Measurements from ENCODE around the gene GRB10. TPM values are rescaled to one million over a fixed set of nuclear protein-coding genes. Genes with fewer than 3 reads are reported as not detected.

GRB10 gene
- total RNA-seq, 1 experiment from 2014 or later = 47.9 TPM

DNA sequence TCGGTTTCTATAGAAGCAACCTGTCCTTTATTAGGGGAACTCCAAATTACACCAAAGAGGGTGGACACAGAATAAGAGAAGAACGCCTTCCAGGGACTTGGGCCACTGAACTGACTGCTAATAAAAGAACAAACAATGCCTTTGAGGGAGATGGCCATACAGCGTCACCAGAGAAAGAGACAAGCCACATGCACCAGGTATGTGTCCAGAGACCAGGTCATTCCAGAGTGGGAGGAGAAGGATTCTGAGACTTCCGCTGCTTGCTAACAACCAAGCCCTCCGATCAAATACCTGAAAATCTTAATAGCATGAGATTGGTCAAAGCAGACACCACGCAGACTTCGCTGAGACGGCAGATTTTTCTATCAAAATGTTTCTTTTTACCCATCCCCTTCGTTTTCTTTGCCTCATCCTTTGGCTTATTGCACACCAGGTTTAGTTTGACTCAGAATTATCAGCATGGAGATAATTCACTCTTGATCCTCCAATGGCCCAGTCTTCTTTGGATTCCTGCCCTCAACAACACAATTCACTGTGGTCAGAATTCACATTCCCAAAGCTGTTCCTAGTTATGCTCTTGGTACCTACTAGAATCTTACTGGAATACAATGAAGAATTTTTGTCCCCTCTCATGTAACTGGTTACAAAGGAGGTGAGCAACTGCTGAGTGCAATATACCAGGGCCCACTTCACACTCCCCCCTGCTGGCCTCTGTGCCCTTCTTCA, 130.1 kb downstream of the GRB10 start:
- Histone ChIP-seq H3K4me1 (replicated peaks; ENCODE audit: insufficient read depth) (no peaks in the 10 kb centered on the region), H3K9me3 (ENCODE audit: insufficient read depth, low read depth) (no peaks in the 10 kb centered on the region), H3K4me3 (no peak overlapping the region), H3K27ac (no peak overlapping the region), H3K27me3 (ENCODE audit: insufficient read depth, low read depth) (no peaks in the 10 kb centered on the region), H3K9me2 (ENCODE audit: insufficient read depth) (no peaks in the 10 kb centered on the region), H2AFZ (no peak overlapping the region), H3F3A (ENCODE audit: insufficient read depth, low read depth) (no peaks in the 10 kb centered on the region), H3K36me3 (ENCODE audit: low read depth) (no peaks in the 10 kb centered on the region), H3K4me2 (no peak overlapping the region), H3K79me2 (ENCODE audit: low read depth) (no peaks in the 10 kb centered on the region), H4K20me1 (ENCODE audit: insufficient read depth) (peaks cover 24% of the 10 kb centered on the region)
- no TSS peak for BruUV-seq (replicated peaks)
- POLR2A ChIA-PET (ENCODE audit: unreplicated experiment) = no interaction called here
- intact Hi-C loops (cut with micrococcal nuclease; ENCODE audit: unreplicated experiment) = no loop called here
- TF ChIP-seq EZH2 (IDR thresholded peaks at IDR 0.05; ENCODE audit: low read depth) = no peak
- TF ChIP-seq, protein P1, sequence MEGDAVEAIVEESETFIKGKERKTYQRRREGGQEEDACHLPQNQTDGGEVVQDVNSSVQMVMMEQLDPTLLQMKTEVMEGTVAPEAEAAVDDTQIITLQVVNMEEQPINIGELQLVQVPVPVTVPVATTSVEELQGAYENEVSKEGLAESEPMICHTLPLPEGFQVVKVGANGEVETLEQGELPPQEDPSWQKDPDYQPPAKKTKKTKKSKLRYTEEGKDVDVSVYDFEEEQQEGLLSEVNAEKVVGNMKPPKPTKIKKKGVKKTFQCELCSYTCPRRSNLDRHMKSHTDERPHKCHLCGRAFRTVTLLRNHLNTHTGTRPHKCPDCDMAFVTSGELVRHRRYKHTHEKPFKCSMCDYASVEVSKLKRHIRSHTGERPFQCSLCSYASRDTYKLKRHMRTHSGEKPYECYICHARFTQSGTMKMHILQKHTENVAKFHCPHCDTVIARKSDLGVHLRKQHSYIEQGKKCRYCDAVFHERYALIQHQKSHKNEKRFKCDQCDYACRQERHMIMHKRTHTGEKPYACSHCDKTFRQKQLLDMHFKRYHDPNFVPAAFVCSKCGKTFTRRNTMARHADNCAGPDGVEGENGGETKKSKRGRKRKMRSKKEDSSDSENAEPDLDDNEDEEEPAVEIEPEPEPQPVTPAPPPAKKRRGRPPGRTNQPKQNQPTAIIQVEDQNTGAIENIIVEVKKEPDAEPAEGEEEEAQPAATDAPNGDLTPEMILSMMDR (conservative IDR thresholded peaks at IDR 0.05) = no peak
- DNase-seq = no peak
- CTCF ChIA-PET = no interaction called here

DNA sequence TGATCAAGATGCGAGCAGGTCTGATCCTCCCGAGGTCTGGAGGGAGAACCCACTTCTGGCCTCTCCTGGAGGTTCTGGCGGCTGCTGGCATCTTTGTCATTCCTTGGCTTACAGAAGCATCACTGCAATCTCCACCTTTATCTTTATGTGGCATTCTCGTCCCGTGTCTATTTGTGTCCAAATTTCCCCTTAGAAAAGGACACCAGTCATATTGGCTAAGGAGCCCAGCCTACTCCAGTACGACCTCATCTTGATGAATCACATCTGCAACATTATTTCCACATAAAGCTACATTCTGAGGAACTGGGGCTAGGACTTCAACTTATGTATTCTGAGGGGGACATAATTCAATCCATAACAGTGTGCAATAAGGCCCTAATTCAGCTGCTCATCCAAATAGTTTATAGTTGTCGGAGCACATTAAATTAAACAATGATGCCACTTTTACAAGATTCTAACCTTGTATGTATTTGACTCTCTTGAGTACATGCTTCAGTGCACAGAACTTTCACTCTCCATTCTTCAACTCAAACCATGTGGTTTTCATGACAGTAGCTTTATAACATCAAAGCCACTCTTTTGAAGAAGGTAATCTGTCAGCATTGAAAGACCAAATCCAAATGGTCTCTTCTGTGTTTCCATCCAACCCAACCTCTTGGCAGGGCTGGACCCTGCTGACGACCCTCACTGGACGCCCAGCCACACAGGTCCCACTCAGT, 131.3 kb downstream of the GRB10 start:
- H3K9me2 ChIP-seq (ENCODE audit: insufficient read depth) = no peaks in the 10 kb centered on the region
- no peaks in the 10 kb centered on the region for H3K4me1 ChIP-seq (replicated peaks; ENCODE audit: insufficient read depth)
- TF ChIP-seq, protein P1 (conservative IDR thresholded peaks at IDR 0.05) = no peak
- TF ChIP-seq EZH2 (IDR thresholded peaks at IDR 0.05; ENCODE audit: low read depth) = no peak
- H3K4me3 ChIP-seq = no peak overlapping the region
- no peaks in the 10 kb centered on the region for H3K9me3 ChIP-seq (ENCODE audit: insufficient read depth, low read depth)
- H3K27ac ChIP-seq = no peak overlapping the region
- CTCF ChIA-PET = no interaction called here
- peaks cover 22% of the 10 kb centered on the region for H4K20me1 ChIP-seq (ENCODE audit: insufficient read depth)
- no peaks in the 10 kb centered on the region for H3K27me3 ChIP-seq (ENCODE audit: insufficient read depth, low read depth)
- no peaks in the 10 kb centered on the region for H3K79me2 ChIP-seq (ENCODE audit: low read depth)
- no peak overlapping the region for H2AFZ ChIP-seq
- H3K4me2 ChIP-seq = no peak overlapping the region
- POLR2A ChIA-PET (ENCODE audit: unreplicated experiment) = no interaction called here
- no TSS peak for BruUV-seq (replicated peaks)
- H3K36me3 ChIP-seq (ENCODE audit: low read depth) = no peaks in the 10 kb centered on the region
- no peaks in the 10 kb centered on the region for H3F3A ChIP-seq (ENCODE audit: insufficient read depth, low read depth)
- no peak for DNase-seq
- intact Hi-C loops (cut with micrococcal nuclease; ENCODE audit: unreplicated experiment) = no loop called here

GRCh38 chr7:50650057-50650664, 132.5 kb downstream of the GRB10 start:
- H4K20me1 ChIP-seq (ENCODE audit: insufficient read depth) = peaks cover 24% of the 10 kb centered on the region
- ChIA-PET CTCF (no interaction called here), POLR2A (ENCODE audit: unreplicated experiment) (no interaction called here)
- no peaks in the 10 kb centered on the region for H3K79me2 ChIP-seq (ENCODE audit: low read depth)
- no peaks in the 10 kb centered on the region for H3K9me3 ChIP-seq (ENCODE audit: insufficient read depth, low read depth)
- no peak overlapping the region for H3K4me3 ChIP-seq
- no peak overlapping the region for H2AFZ ChIP-seq
- no peaks in the 10 kb centered on the region for H3F3A ChIP-seq (ENCODE audit: insufficient read depth, low read depth)
- intact Hi-C loops (cut with micrococcal nuclease; ENCODE audit: unreplicated experiment) = no loop called here
- H3K4me2 ChIP-seq = no peak overlapping the region
- DNase-seq = no peak
- H3K36me3 ChIP-seq (ENCODE audit: low read depth) = no peaks in the 10 kb centered on the region
- H3K9me2 ChIP-seq (ENCODE audit: insufficient read depth) = no peaks in the 10 kb centered on the region
- no peak overlapping the region for H3K27ac ChIP-seq
- no peaks in the 10 kb centered on the region for H3K4me1 ChIP-seq (replicated peaks; ENCODE audit: insufficient read depth)
- no TSS peak for BruUV-seq (replicated peaks)
- TF ChIP-seq, protein P1 (conservative IDR thresholded peaks at IDR 0.05) = no peak
- no peak for TF ChIP-seq EZH2 (IDR thresholded peaks at IDR 0.05; ENCODE audit: low read depth)
- H3K27me3 ChIP-seq (ENCODE audit: insufficient read depth, low read depth) = no peaks in the 10 kb centered on the region
